GM18867 (cell line): Measurements from ENCODE around the gene LMBR1.
"Not testable (repeated sequence)": the region's sequence is repeated elsewhere in the genome, so short reads cannot be mapped to it uniquely, and the experiment has no call there.

ENCODE experiments used
- ATAC-seq: cut with Tn5 transposase; IDR thresholded peaks from one replicate; pipeline ENCODE4 v1.9.1; 2021; ENCODE audit warnings: mild to moderate bottlenecking, moderate library complexity; ENCODE audit not compliant: unreplicated experiment

The LMBR1 gene

GRCh38 chr7:156661637-156662036 is 231.3 kb downstream of the LMBR1 start:
- ATAC-seq, result no peak

- no peak for ATAC-seq
Observed at GRCh38 chr7:156659961-156660360, 233.0 kb downstream of the LMBR1 start.

DNA sequence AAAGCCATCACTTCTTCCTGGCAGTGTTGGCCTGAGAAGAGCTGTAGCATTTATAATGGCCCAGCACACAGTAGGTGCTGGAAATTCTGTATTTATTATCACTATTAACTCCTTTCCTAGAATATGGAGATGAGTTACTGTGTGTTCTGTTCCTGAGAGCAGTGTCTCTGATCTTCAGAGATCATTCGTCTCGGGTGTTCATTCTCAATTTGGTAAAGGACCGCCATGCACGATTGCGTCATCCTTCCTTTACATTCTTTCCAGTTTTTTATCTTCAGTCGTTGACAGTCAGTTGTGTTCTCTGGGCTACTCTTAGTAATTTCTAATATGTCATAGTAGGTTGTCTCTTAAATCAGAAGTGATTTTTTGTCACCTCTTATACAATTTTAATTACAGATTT is 233.8 kb downstream of the LMBR1 start:
- no peak for ATAC-seq

DNA sequence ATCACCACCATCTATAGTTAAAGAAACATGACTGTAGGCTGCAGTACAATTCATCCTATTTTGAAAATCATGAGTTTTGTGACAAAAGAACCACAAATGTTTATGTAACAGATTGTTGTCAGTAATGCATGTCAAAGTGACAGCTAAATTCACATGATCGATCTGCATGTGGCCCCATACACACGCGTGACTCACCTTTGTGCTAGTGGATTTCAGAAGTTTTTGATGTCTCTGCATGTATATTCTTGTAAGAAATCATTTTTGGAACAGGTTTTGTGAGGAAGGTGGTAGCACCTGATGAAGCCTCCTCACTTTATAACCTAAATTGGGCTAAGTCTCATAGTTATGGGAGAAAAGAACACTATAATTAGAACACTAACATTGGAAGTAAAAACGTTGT is 235.3 kb downstream of the LMBR1 start:
- ATAC-seq, result no peak

DNA sequence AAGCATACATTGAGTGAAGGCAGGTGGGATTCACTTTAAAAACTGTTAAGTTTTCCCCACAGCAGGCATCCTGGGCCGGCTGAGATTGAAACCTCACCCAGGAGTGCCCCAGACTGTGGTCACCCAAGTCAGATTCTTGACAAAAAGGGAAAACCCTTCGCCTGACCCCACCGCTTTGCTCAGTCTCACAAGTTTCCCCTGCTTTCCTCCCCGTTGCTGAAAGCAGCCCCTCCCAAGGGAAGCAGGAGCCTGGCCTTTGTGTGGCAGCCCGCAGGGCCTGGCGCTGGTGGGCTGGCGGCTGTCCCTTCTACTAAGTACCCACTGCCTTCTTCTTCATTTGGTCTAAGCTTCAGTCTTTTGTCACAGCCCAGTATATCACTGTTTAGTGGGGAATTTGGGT is 236.4 kb downstream of the LMBR1 start:
- ATAC-seq, result peak; percentile 48

DNA sequence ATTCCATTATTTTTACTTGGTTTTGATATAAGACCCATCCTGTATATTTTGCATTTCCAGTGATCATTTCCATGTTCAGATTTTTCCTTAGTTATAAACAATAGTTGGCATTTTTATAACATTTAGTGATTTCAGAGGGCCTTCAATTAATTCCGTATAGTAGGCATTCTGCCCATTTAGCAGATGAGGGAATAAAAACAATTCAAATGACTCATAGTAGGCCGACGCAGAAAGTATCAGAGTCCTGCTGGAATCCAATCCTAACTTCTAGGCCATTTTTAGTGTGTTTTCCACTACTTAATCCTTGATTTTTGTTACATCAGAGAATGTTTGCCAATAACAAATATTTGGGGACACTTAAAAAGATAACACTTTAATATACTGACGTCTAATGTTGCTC is 237.0 kb downstream of the LMBR1 start:
- ATAC-seq, result no peak

DNA sequence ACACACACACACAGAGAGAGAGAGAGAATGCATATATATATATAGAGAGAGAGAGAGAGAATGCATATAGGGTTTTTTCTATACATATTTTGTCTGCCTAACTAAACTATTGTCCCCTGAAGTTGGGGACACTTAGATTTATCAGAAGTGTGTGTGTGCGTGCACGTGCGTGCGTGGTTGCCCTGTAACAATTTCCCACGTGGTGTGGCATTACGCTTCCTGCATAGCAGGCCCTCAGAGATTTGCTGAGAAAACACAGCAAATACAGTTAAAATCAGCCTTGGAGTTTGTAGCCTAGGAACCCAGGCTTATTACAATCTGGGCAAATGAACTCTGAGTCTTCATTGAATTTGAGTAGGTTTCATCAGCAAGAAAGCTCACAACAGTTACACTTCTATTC is 237.7 kb downstream of the LMBR1 start:
- ATAC-seq, result no peak

DNA sequence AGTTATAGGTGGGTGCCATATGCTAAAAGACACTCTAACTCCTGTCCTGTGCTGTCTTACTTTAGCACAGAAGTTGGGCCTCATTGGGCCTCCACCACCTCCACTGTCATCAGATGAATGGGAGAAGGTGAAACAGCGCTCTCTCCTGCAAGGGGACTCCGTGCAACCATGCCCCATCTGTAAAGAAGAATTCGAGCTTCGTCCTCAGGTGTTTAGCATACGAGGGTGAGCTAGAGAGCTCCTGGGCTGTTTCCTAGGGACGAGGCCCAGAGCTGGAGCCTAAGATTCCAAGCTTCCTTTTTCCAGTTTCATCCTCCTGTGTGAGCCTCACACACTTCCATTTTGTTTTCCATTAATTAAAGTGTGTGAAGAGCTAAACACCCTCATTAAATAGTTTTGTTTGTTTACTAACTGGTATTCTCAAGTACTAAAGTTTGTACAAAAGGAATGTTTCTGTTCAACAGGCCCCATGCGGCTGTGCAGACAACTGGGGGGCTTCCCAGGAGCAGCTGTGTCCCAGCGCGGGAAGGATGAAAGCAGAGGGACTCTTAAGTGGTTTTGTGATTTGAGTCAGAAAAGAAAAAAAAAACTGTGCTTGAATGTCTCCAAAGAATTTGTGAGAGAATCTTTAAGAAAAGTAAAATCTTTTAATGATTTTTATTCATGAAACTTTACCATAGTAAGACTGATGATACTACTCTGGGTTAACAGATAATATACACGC is 238.3 kb downstream of the LMBR1 start:
- ATAC-seq, result no peak

DNA sequence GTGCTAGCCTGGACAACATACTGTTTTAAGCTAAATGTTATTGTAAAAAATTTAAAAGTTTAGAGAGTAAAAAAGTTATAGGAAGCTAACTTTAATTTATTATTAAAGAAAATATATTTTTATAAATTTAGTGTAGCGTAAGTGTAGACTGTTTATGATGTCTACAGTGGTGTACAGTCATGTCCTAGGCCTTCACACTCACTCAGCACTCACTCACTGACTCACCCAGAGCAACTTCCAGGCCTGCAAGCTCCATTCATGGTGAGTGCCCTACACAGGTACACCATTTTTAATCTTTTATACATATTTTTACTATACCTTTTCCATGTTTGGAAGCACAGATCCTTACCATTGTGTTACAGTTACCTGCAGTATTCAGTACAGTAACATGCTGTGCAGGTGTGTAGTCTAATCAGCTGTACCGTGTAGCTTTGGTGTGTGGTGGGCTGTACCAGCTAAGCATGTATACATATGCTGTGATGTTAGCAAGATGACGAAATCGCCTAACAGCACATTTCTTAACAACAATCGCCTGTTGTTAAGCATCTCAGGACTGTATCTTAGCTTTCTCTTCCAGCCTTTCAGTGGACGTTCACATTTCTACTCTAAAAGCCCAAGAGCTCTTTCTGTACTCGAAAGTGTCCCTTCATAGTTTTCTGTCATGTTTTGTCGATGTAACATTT is 240.0 kb downstream of the LMBR1 start:
- ATAC-seq, result no peak

- no peak for ATAC-seq
Observed at GRCh38 chr7:156651474-156651873, 241.5 kb downstream of the LMBR1 start.

DNA sequence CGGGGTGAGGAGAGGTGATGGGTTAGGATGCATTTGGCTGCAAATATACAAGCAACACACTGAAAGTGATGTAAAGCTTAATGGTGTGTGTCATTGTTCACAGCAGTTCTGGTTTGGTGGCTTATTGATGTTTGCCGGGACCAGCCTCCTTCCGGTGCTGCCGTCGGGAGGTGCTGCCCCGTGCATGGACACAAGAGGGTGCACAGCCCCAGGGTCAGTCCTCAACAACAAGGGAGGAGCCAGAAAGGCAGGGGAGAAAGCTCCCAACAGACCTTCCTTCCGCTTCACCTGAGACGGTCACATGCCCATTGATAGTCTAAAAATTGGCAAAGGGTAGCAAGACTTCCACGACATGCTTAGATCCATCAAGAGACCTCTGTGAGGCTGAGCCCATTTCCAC is 242.9 kb downstream of the LMBR1 start:
- ATAC-seq, result no peak

- not testable (repeated sequence) for ATAC-seq
Observed at GRCh38 chr7:156647330-156647729, 245.7 kb downstream of the LMBR1 start.

GRCh38 chr7:156642306-156643045 is 250.5 kb downstream of the LMBR1 start:
- ATAC-seq, result no peak

DNA sequence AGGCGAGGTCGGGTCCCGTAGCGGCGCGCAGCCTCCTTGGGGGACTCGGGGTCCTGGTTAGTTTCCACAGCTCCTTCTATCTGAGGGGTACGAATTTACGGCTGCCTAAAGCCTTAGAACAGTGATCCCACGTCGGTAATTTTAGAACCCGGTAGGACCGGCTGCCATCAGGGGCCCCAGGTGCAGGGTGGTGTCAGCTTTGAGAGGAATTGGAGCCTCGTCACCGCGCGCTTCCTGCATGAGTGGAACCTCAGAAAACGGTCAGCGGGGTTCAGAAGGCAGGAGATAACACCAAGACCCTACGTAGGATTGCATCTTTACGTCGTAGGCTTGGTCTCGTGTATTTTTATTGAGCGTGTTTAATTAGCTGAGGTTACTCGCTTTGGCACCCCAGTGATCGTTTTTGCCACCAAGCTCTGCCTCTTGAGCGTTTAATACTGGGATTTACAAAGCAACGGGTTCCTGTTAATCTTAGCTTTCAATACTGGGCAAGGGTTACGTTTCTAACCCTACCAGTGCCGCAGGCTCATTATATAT is 252.0 kb downstream of the LMBR1 start:
- peak; percentile 58 for ATAC-seq

GRCh38 chr7:156640257-156640948 is 252.6 kb downstream of the LMBR1 start, which contains the start of gene RNF32:
RNF32 (plus strand) TSS chr7:156640774; CDS start chr7:156643878, 3,104 bp downstream.
- ATAC-seq, result peak; percentile 85

DNA sequence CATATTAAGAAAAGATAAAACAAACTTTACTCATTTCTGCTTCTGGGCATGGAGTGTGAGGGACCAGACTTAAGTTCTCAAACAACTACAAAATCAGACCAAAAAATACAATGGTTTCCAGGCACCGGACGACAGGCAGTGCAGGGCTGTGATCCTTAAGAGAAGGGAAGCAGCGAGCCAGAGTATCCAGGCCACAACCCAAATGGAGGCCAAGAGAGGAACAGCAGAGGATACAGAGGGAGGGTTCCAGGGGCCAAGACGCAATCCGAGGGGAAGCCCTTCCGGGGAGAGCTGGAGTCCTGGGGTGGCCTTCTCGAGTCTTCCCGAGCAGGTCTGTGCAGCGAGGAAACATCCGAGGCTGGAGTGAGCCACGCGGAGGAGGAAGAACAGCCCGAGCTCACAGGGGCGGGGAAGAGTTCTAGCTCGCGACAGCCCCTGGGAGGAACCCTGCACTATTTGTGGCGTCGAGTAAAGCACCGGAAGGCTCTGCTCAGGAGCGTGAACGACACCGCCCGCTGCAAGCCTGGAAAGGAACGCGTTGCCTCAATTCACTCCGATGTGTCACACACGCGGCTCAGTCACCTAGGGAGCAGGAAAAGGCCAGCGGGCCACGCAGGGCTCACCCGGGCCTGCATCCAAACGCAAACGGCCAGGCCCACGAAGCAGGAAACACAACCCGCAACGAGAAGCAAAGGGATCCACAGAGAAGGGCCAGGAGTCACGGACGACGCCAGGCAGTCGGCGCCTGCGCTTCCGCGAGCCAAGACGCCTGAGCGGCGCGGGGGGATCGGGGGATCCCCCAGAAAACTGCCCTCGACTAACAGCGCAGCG is 253.3 kb downstream of the LMBR1 start:
- no peak for ATAC-seq

DNA sequence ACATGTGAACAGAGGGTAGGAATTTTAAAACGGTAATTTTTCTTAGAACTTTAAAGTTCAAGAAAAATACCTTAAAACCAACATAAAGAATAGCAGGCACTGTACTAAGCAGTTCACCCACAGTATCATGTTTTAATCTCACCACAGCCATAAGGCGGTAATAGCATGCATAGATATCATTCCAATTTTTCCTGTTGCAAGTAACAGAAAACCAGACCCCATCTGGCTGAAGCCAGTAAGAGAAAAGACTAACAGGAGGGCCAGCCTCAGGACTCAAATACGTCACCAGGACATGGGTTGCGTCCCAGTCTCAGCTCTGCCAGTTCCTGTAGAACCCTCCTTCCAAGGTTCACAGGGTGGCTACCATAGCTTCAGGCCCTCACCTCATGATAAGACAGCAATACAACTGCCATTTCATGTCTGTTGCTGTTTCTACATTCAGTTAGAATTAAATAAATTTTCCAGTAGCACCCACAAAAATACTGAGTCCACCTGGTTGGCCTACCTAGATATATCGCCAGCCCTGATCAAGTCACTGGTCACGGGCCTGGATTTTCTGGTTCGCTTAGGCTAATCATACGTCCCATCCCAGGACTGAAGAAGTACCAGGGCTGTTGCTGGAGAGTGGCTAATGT is 254.4 kb downstream of the LMBR1 start:
- no peak for ATAC-seq

- ATAC-seq, result not testable (repeated sequence)
Observed at GRCh38 chr7:156637093-156637492, 255.9 kb downstream of the LMBR1 start.

DNA sequence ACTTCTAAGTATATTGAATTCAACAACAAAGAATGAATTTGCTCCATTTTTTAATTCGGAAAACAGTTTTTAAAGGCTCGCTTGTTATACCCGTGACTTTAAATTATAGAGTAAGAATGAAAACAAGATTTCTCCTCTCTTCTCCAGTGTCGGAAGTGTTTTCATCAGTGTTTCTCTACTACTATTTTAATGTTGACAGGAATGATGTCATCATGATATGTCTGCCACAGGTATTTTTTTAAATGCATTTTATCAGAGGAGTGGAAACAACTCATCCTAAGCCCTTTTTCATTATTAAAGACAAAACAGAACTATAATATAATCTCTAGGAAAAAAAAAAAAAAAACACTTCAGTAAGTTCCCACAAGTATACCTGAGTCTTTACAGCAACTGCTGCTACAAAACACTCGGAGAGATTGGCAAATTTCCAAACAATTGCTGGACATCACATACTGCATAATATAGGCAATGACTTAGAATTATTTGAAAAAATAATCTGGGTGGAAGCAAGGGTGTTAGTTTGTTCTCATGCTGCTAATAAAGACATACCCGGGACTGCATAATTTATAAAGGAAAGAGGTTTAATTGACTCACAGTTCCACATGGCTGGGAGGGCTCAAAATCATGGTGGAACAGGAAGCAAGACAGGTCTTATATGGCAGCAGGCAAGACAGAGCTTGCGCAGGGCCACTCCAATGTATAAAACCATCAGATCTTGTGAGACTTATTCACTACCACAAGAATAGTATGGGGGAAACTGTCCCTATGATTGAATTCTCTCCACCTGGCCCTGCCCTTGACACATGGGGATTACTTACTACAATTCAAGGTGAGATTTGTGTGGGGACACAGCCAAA is 257.2 kb downstream of the LMBR1 start:
- no peak for ATAC-seq
